Measurements from ENCODE around the gene AQP1. TPM values are rescaled to one million over a fixed set of nuclear protein-coding genes. Genes with fewer than 3 reads are reported as not detected.

Gene AQP1
- total and polyA plus RNA-seq, 2 donors (not counting 1 experiment from before 2014, with no cell fraction given), result not detected

GRCh38 chr7:30873656-30874055 is 38.0 kb upstream of the AQP1 start:
- H3K36me3 ChIP-seq (replicated peaks in 1 of 2; ENCODE audit: control extremely low read depth in 1 of 2, control insufficient read depth in 1 of 2, extremely low read depth in 1 of 2, insufficient read depth in 2 of 2, low read length in 1 of 2), result no peaks in the 10 kb centered on the region
- WGBS (ENCODE audit: insufficient coverage), result 58% methylated on average over 1 of the region's 6 CpGs
- no peak overlapping the region for H3K4me3 ChIP-seq (ENCODE audit: control extremely low read depth in 1 of 5, extremely low read depth in 1 of 5, insufficient read depth in 1 of 5, low read depth in 2 of 5, low read length in 4 of 5)
- no peak overlapping the region for H3K4me3 Mint-ChIP-seq
- H2AFZ ChIP-seq (ENCODE audit: insufficient read depth, low read depth, low read length, poor library complexity, severe bottlenecking), result no peak overlapping the region
- POLR2A ChIA-PET, result no interaction called here
- no peaks in the 10 kb centered on the region for H4K20me1 ChIP-seq (ENCODE audit: control insufficient read depth, insufficient read depth, low read length, poor library complexity, severe bottlenecking)
- no peak for DNase-seq
- H3K27ac ChIP-seq (ENCODE audit: low read length in 2 of 2), result no peak overlapping the region
- H3K9me3 ChIP-seq (ENCODE audit: control extremely low read depth in 1 of 3, control insufficient read depth in 2 of 3, insufficient read depth in 1 of 3, low read length in 2 of 3), result peaks cover 0 to 3% (median 0%) of the 10 kb centered on the region in 3 donors
- no peaks in the 10 kb centered on the region for H3K27me3 Mint-ChIP-seq
- intact Hi-C loops (cut with micrococcal nuclease), result no loop called here
- no peak for ATAC-seq (ENCODE audit: low read depth)
- H3K27ac Mint-ChIP-seq, result no peak overlapping the region
- H3K79me2 ChIP-seq (ENCODE audit: control insufficient read depth, insufficient read depth, low read length), result no peaks in the 10 kb centered on the region
- no peak overlapping the region for H3K9ac ChIP-seq (ENCODE audit: low read length)
- H3K9me3 Mint-ChIP-seq (ENCODE audit: insufficient read depth), result no peaks in the 10 kb centered on the region
- CTCF ChIA-PET, result no interaction called here
- H3K4me1 ChIP-seq (ENCODE audit: control insufficient read depth in 2 of 2, insufficient read depth in 2 of 2, low read length in 2 of 2), result no peaks in the 10 kb centered on the region
- H3K4me1 Mint-ChIP-seq, result no peaks in the 10 kb centered on the region
- TF ChIP-seq CTCF (IDR thresholded peaks at IDR 0.05) (no peak), EZH2 (IDR thresholded peaks at IDR 0.05; ENCODE audit: borderline replicate concordance, insufficient read depth, low read depth, low read length, poor library complexity, severe bottlenecking) (no peak)
- H3K4me2 ChIP-seq (replicated peaks; ENCODE audit: low read depth, low read length, poor library complexity, severe bottlenecking), result no peak overlapping the region
- H3K27me3 ChIP-seq (replicated peaks in 1 of 4; ENCODE audit: control extremely low read depth in 1 of 4, control insufficient read depth in 3 of 4, insufficient read depth in 4 of 4, low read length in 3 of 4), result no peaks in the 10 kb centered on the region

- intact Hi-C loops (cut with micrococcal nuclease), result no loop called here
- 65% methylated on average over 2 of the region's 5 CpGs for WGBS (ENCODE audit: insufficient coverage)
- no peaks in the 10 kb centered on the region for H3K4me1 Mint-ChIP-seq
- no peaks in the 10 kb centered on the region for H3K9me3 Mint-ChIP-seq (ENCODE audit: insufficient read depth)
- ChIA-PET POLR2A (no interaction called here), CTCF (interaction anchor here (0.6 kb wide), 1 partner anchor 107 kb away, joined by 3 read pairs; no protein-coding TSS in a partner anchor)
- Histone ChIP-seq H2AFZ (ENCODE audit: insufficient read depth, low read depth, low read length, poor library complexity, severe bottlenecking) (no peak overlapping the region), H3K4me3 (ENCODE audit: control extremely low read depth in 1 of 5, extremely low read depth in 1 of 5, insufficient read depth in 1 of 5, low read depth in 2 of 5, low read length in 4 of 5) (no peak overlapping the region), H3K27me3 (replicated peaks in 1 of 4; ENCODE audit: control extremely low read depth in 1 of 4, control insufficient read depth in 3 of 4, insufficient read depth in 4 of 4, low read length in 3 of 4) (no peaks in the 10 kb centered on the region), H4K20me1 (ENCODE audit: control insufficient read depth, insufficient read depth, low read length, poor library complexity, severe bottlenecking) (no peaks in the 10 kb centered on the region), H3K9ac (ENCODE audit: low read length) (no peak overlapping the region), H3K4me2 (replicated peaks; ENCODE audit: low read depth, low read length, poor library complexity, severe bottlenecking) (no peak overlapping the region), H3K36me3 (replicated peaks in 1 of 2; ENCODE audit: control extremely low read depth in 1 of 2, control insufficient read depth in 1 of 2, extremely low read depth in 1 of 2, insufficient read depth in 2 of 2, low read length in 1 of 2) (no peaks in the 10 kb centered on the region), H3K27ac (ENCODE audit: low read length in 2 of 2) (no peak overlapping the region), H3K4me1 (ENCODE audit: control insufficient read depth in 2 of 2, insufficient read depth in 2 of 2, low read length in 2 of 2) (no peaks in the 10 kb centered on the region), H3K79me2 (ENCODE audit: control insufficient read depth, insufficient read depth, low read length) (no peaks in the 10 kb centered on the region), H3K9me3 (ENCODE audit: control extremely low read depth in 1 of 3, control insufficient read depth in 2 of 3, insufficient read depth in 1 of 3, low read length in 2 of 3) (peaks cover 0 to 3% (median 0%) of the 10 kb centered on the region in 3 donors)
- no peak for TF ChIP-seq CTCF (IDR thresholded peaks at IDR 0.05)
- TF ChIP-seq EZH2 (IDR thresholded peaks at IDR 0.05; ENCODE audit: borderline replicate concordance, insufficient read depth, low read depth, low read length, poor library complexity, severe bottlenecking), result no peak
- H3K27ac Mint-ChIP-seq, result no peak overlapping the region
- ATAC-seq (ENCODE audit: low read depth), result no peak
- no peaks in the 10 kb centered on the region for H3K27me3 Mint-ChIP-seq
- no peak for DNase-seq
- no peak overlapping the region for H3K4me3 Mint-ChIP-seq
Measured at GRCh38 chr7:30874656-30875302, 36.9 kb upstream of the AQP1 start.
